ENCODE measurements around the gene RANBP1. TPM values are rescaled to one million over a fixed set of nuclear protein-coding genes. Genes with fewer than 3 reads are reported as not detected.

RANBP1 gene
- polyA plus RNA-seq, 1 donor (not counting 4 experiments of a cell fraction or from before 2014, with no cell fraction given): 193 TPM

- Histone ChIP-seq H3K27ac (ENCODE audit: control insufficient read depth, insufficient read depth, low read length) (no peak overlapping the region), H3K9me3 (ENCODE audit: control insufficient read depth, low read depth, low read length) (no peaks in the 10 kb centered on the region), H3K79me2 (ENCODE audit: control insufficient read depth, insufficient read depth, low read length) (peaks cover 8% of the 10 kb centered on the region), H3K27me3 (ENCODE audit: control insufficient read depth, extremely low read depth, insufficient read depth, low read length) (no peaks in the 10 kb centered on the region), H3K4me1 (ENCODE audit: control insufficient read depth, extremely low read depth, insufficient read depth, low read length) (no peaks in the 10 kb centered on the region), H2AFZ (ENCODE audit: control insufficient read depth, low read length) (no peak overlapping the region), H3K36me3 (ENCODE audit: control insufficient read depth in 2 of 2, extremely low read depth in 1 of 2, insufficient read depth in 2 of 2, low read length in 2 of 2) (peaks cover 9 to 26% of the 10 kb centered on the region in 2 experiments), H3K4me2 (ENCODE audit: control insufficient read depth, extremely low read depth, insufficient read depth, low read depth, low read length) (no peak overlapping the region), H3K9ac (ENCODE audit: control insufficient read depth, extremely low read depth, insufficient read depth, low read length) (no peak overlapping the region), H3K4me3 (ENCODE audit: control insufficient read depth in 2 of 3, extremely low read depth in 1 of 3, insufficient read depth in 2 of 3, low read depth in 1 of 3, low read length in 3 of 3) (no peak overlapping the region), H3K9me1 (ENCODE audit: control insufficient read depth, extremely low read depth, insufficient read depth, low read length) (no peaks in the 10 kb centered on the region), H4K20me1 (ENCODE audit: control insufficient read depth, extremely low read depth, insufficient read depth, low read length) (peaks cover under 1% of the 10 kb centered on the region)
- FAIRE-seq (no peak), DNase-seq (ENCODE audit: low read depth, low spot score) (no peak)
- TF ChIP-seq EZH2 (IDR thresholded peaks at IDR 0.05; ENCODE audit: low read length): no peak
- no peak for TF ChIP-seq CTCF (optimal IDR thresholded peaks at IDR 0.05 in 1 of 3, IDR thresholded peaks at IDR 0.05 in 1 of 3, conservative IDR thresholded peaks at IDR 0.05 in 1 of 3; ENCODE audit: extremely low read depth in 1 of 3, insufficient read depth in 2 of 3, low read length in 3 of 3)
- dilution Hi-C loops (cut with MboI; ENCODE audit: extremely low pct_ligation_motif_present, low sequenced_read_pairs): no loop called here
Measured at GRCh38 chr22:20143883-20144665, 28.2 kb downstream of the RANBP1 start.

- H3K9ac ChIP-seq (ENCODE audit: control insufficient read depth, extremely low read depth, insufficient read depth, low read length): no peak overlapping the region
- TF ChIP-seq CTCF (optimal IDR thresholded peaks at IDR 0.05 in 1 of 3, IDR thresholded peaks at IDR 0.05 in 1 of 3, conservative IDR thresholded peaks at IDR 0.05 in 1 of 3; ENCODE audit: extremely low read depth in 1 of 3, insufficient read depth in 2 of 3, low read length in 3 of 3): no peak
- no peak for TF ChIP-seq EZH2 (IDR thresholded peaks at IDR 0.05; ENCODE audit: low read length)
- no peak overlapping the region for H3K4me2 ChIP-seq (ENCODE audit: control insufficient read depth, extremely low read depth, insufficient read depth, low read depth, low read length)
- H2AFZ ChIP-seq (ENCODE audit: control insufficient read depth, low read length): no peak overlapping the region
- no peaks in the 10 kb centered on the region for H3K27me3 ChIP-seq (ENCODE audit: control insufficient read depth, extremely low read depth, insufficient read depth, low read length)
- H3K9me3 ChIP-seq (ENCODE audit: control insufficient read depth, low read depth, low read length): no peaks in the 10 kb centered on the region
- dilution Hi-C loops (cut with MboI; ENCODE audit: extremely low pct_ligation_motif_present, low sequenced_read_pairs): no loop called here
- no peak overlapping the region for H3K4me3 ChIP-seq (ENCODE audit: control insufficient read depth in 2 of 3, extremely low read depth in 1 of 3, insufficient read depth in 2 of 3, low read depth in 1 of 3, low read length in 3 of 3)
- no peaks in the 10 kb centered on the region for H3K9me1 ChIP-seq (ENCODE audit: control insufficient read depth, extremely low read depth, insufficient read depth, low read length)
- FAIRE-seq: no peak
- H4K20me1 ChIP-seq (ENCODE audit: control insufficient read depth, extremely low read depth, insufficient read depth, low read length): no peaks in the 10 kb centered on the region
- peaks cover 0 to 16% of the 10 kb centered on the region in 2 experiments for H3K36me3 ChIP-seq (ENCODE audit: control insufficient read depth in 2 of 2, extremely low read depth in 1 of 2, insufficient read depth in 2 of 2, low read length in 2 of 2)
- H3K4me1 ChIP-seq (ENCODE audit: control insufficient read depth, extremely low read depth, insufficient read depth, low read length): no peaks in the 10 kb centered on the region
- no peaks in the 10 kb centered on the region for H3K79me2 ChIP-seq (ENCODE audit: control insufficient read depth, insufficient read depth, low read length)
- H3K27ac ChIP-seq (ENCODE audit: control insufficient read depth, insufficient read depth, low read length): no peak overlapping the region
- DNase-seq (ENCODE audit: low read depth, low spot score): no peak
Measured at GRCh38 chr22:20145206-20145831, 29.4 kb downstream of the RANBP1 start.

Measured in keratinocyte (primary cell).